Endothelial cell (in vitro differentiated cells): ENCODE results near the gene KIFBP. TPM values are rescaled to one million over a fixed set of nuclear protein-coding genes. Genes with fewer than 3 reads are reported as not detected.
A peak's percentile ranks its signal among the peaks of the same experiment; 100 is the strongest.

Source experiments
- DNase-seq: peaks from one replicate; pipeline ENCODE4 v3.0.0; 2021; ENCODE audit warnings: low spot score
- H3K27ac Mint-ChIP-seq: one replicate; pipeline ENCODE4 v1.8.0; 2021; ENCODE audit warnings: mixed read lengths, inconsistent platforms; ENCODE audit not compliant: unreplicated experiment
- H3K27me3 Mint-ChIP-seq: one replicate; pipeline ENCODE4 v1.8.0; 2021; ENCODE audit warnings: mild to moderate bottlenecking, moderate library complexity, mixed read lengths, inconsistent platforms; ENCODE audit not compliant: unreplicated experiment
- H3K36me3 Mint-ChIP-seq: one replicate; pipeline ENCODE4 v1.8.0; 2021; ENCODE audit warnings: mild to moderate bottlenecking, low read depth, mixed read lengths, inconsistent platforms; ENCODE audit not compliant: unreplicated experiment
- H3K4me1 Mint-ChIP-seq: one replicate; pipeline ENCODE4 v1.8.0; 2021; ENCODE audit warnings: mild to moderate bottlenecking, mixed read lengths, inconsistent platforms; ENCODE audit not compliant: unreplicated experiment
- H3K4me3 Mint-ChIP-seq: one replicate; pipeline ENCODE4 v1.8.0; 2021; ENCODE audit warnings: mild to moderate bottlenecking, mixed read lengths, inconsistent platforms; ENCODE audit not compliant: unreplicated experiment
- H3K9me3 Mint-ChIP-seq: one replicate; pipeline ENCODE4 v1.8.0; 2021; ENCODE audit warnings: mixed read lengths, inconsistent platforms; ENCODE audit not compliant: unreplicated experiment
- CTCF ChIP-seq: fragments of 200-600 bp; sonication (generic); IDR thresholded peaks from one replicate; pipeline ENCODE4 v1.5.0; 2021; ENCODE audit warnings: antibody characterized with exemption; ENCODE audit not compliant: unreplicated experiment
- total RNA-seq: library from RNA; stranded (reverse); fragmentation: NEBNext Ultra II Directional; extraction: Animal tissue kit (Norgen Biotek cat#: 25700); gene quantifications from one replicate; pipeline ENCODE4 v1.2.1, GENCODE V29; 2021; ENCODE audit not compliant: unreplicated experiment

Gene KIFBP
- total RNA-seq, 1 donor from 2014 or later, result 26.2 TPM

- no peak overlapping the region for H3K27ac Mint-ChIP-seq
- no peak for TF ChIP-seq CTCF
- no peak overlapping the region for H3K4me3 Mint-ChIP-seq
- peaks cover 5% of the 10 kb centered on the region for H3K36me3 Mint-ChIP-seq
- peaks cover 40% of the 10 kb centered on the region for H3K4me1 Mint-ChIP-seq
- no peak for DNase-seq
- H3K9me3 Mint-ChIP-seq, result no peaks in the 10 kb centered on the region
- peaks cover 6% of the 10 kb centered on the region for H3K27me3 Mint-ChIP-seq
These were observed 62.7 kb downstream of the KIFBP start for GRCh38 chr10:69051303-69051702.

- Mint-ChIP-seq H3K4me1 (peaks cover 46% of the 10 kb centered on the region), H3K27ac (peak overlapping the region; percentile 85), H3K4me3 (no peak overlapping the region), H3K27me3 (peaks cover 6% of the 10 kb centered on the region), H3K36me3 (peaks cover 5% of the 10 kb centered on the region), H3K9me3 (no peaks in the 10 kb centered on the region)
- no peak for TF ChIP-seq CTCF
- no peak for DNase-seq
These were observed 63.3 kb downstream of the KIFBP start for GRCh38 chr10:69051710-69052487.

GRCh38 chr10:69052736-69053135, 64.1 kb downstream of the KIFBP start:
- TF ChIP-seq CTCF, result no peak
- no peak overlapping the region for H3K4me3 Mint-ChIP-seq

GRCh38 chr10:69055241-69055640, 66.6 kb downstream of the KIFBP start:
- no peaks in the 10 kb centered on the region for H3K9me3 Mint-ChIP-seq
- peaks cover 8% of the 10 kb centered on the region for H3K27me3 Mint-ChIP-seq
- H3K36me3 Mint-ChIP-seq, result peaks cover 5% of the 10 kb centered on the region
- peaks cover 54% of the 10 kb centered on the region for H3K4me1 Mint-ChIP-seq
- DNase-seq, result no peak
- H3K27ac Mint-ChIP-seq, result no peak overlapping the region
- no peak overlapping the region for H3K4me3 Mint-ChIP-seq
- no peak for TF ChIP-seq CTCF

More at GRCh38 chr10:69052736-69053135, 64.1 kb downstream of the KIFBP start:
- H3K9me3 Mint-ChIP-seq, result no peaks in the 10 kb centered on the region
- H3K4me1 Mint-ChIP-seq, result peaks cover 54% of the 10 kb centered on the region
- H3K27ac Mint-ChIP-seq, result peak overlapping the region; percentile 85
- DNase-seq, result no peak
- peaks cover 5% of the 10 kb centered on the region for H3K36me3 Mint-ChIP-seq
- H3K27me3 Mint-ChIP-seq, result peaks cover 6% of the 10 kb centered on the region

DNA sequence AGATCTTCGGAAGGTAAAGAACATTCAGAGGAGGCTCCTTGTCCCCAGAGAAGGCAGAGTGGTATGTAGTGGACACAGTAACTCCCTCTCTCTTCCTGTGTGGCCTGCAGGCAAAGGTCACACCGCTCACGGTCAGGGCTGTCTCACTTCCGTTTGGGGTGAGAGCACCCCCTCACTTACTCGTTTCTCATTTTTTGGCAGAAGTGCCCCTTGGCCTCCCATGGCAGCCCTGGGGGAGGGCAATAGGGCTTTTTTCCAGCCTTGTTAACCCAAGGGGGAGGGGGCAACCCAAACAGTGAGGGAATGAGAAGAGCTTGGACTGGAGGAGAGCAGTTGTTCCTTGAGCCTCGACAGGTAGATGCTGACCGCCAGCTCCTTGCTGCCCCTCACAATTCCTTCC, 67.5 kb downstream of the KIFBP start:
- Mint-ChIP-seq H3K36me3 (peaks cover 5% of the 10 kb centered on the region), H3K4me1 (peaks cover 56% of the 10 kb centered on the region), H3K27ac (no peak overlapping the region), H3K9me3 (no peaks in the 10 kb centered on the region), H3K4me3 (no peak overlapping the region), H3K27me3 (peaks cover 8% of the 10 kb centered on the region)
- no peak for TF ChIP-seq CTCF
- no peak for DNase-seq
